DOHH2 (cell line): ENCODE data around the gene MOV10.

Source experiments
- CTCF ChIP-seq: fragments of 200-600 bp; sonication (generic); IDR thresholded peaks from one replicate; pipeline ENCODE4 v1.5.1; 2014; ENCODE audit warnings: antibody characterized with exemption, mild to moderate bottlenecking, low read depth, low read length; ENCODE audit not compliant: poor library complexity, severe bottlenecking
- EZH2phosphoT487 ChIP-seq: fragments of 200-600 bp; sonication (generic); IDR thresholded peaks from 2 replicates; pipeline ENCODE4 v1.6.1; 2017; ENCODE audit warnings: borderline replicate concordance, mild to moderate bottlenecking, antibody characterized with exemption, low read length, moderate library complexity, mixed read lengths

- TF ChIP-seq CTCF (no peak), EZH2phosphoT487 (no peak)
Measured at GRCh38 chr1:112748396-112748795, 73.9 kb downstream of the MOV10 start.
